IPS-18a (cell line): Measurements from ENCODE around the gene PPP2R5C.
A peak's percentile ranks its signal among the peaks of the same experiment; 100 is the strongest.
"Not testable (repeated sequence)": the region's sequence is repeated elsewhere in the genome, so short reads cannot be mapped to it uniquely, and the experiment has no call there.

Experiments used
- H3K27ac ChIP-seq: one replicate; pipeline ENCODE4 v1.5.1; 2013; ENCODE audit warnings: low read length
- H3K27me3 ChIP-seq: one replicate; pipeline ENCODE4 v1.6.1; 2013; ENCODE audit warnings: mild to moderate bottlenecking, low read length; ENCODE audit not compliant: control insufficient read depth, insufficient read depth
- H3K36me3 ChIP-seq: one replicate; pipeline ENCODE4 v1.6.1; 2013; ENCODE audit warnings: low read depth, low read length; ENCODE audit not compliant: control insufficient read depth
- H3K4me1 ChIP-seq: one replicate; pipeline ENCODE4 v1.6.1; 2013; ENCODE audit warnings: low read depth, low read length; ENCODE audit not compliant: control insufficient read depth
- H3K4me3 ChIP-seq: one replicate; pipeline ENCODE4 v1.5.1; 2013; ENCODE audit warnings: low read length
- H3K9ac ChIP-seq: one replicate; pipeline ENCODE4 v1.6.1; 2013; ENCODE audit warnings: mild to moderate bottlenecking, low read length, moderate library complexity
- H3K9me3 ChIP-seq: one replicate; pipeline ENCODE4 v1.6.1; 2013; ENCODE audit warnings: low read depth, low read length; ENCODE audit not compliant: control insufficient read depth

The PPP2R5C gene

GRCh38 chr14:101966742-101967141, 205.2 kb downstream of the PPP2R5C start:
- Histone ChIP-seq H3K9ac (peak overlapping the region; percentile 86), H3K9me3 (no peaks in the 10 kb centered on the region), H3K4me1 (peaks cover 14% of the 10 kb centered on the region), H3K4me3 (peak overlapping the region; percentile 57), H3K36me3 (peaks cover 9% of the 10 kb centered on the region), H3K27me3 (peaks cover 22% of the 10 kb centered on the region), H3K27ac (no peak overlapping the region)

- Histone ChIP-seq H3K4me1 (peaks cover 14% of the 10 kb centered on the region), H3K4me3 (no peak overlapping the region), H3K27ac (no peak overlapping the region), H3K27me3 (peaks cover 7% of the 10 kb centered on the region), H3K9ac (no peak overlapping the region), H3K9me3 (no peaks in the 10 kb centered on the region), H3K36me3 (peaks cover 9% of the 10 kb centered on the region)
These were observed 206.7 kb downstream of the PPP2R5C start for GRCh38 chr14:101968186-101968585.

DNA sequence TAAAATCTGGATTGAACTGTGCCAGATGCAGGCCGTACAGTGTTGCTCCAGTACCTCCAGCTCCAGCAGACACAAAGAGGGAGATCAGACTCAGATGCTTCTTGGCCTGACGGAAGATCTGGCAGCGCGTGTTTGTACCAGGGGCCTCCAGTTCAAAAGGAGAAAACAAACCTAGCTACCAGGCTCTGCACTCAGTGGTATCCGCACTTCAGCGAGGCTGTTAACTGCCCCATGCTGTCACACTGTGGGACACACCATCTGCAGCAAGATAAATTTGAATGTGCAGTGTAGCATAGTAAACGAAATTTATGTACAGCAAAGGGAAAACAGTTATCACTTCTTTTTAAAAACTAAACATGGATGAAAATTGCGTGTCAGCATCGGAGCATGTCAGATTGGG, 208.0 kb downstream of the PPP2R5C start:
- H3K36me3 ChIP-seq = peaks cover 9% of the 10 kb centered on the region
- peaks cover 14% of the 10 kb centered on the region for H3K4me1 ChIP-seq
- H3K9me3 ChIP-seq = no peaks in the 10 kb centered on the region
- H3K4me3 ChIP-seq = no peak overlapping the region
- H3K27ac ChIP-seq = no peak overlapping the region
- no peak overlapping the region for H3K9ac ChIP-seq
- no peaks in the 10 kb centered on the region for H3K27me3 ChIP-seq

- Histone ChIP-seq H3K9ac (no peak overlapping the region), H3K27ac (no peak overlapping the region)
These were observed 209.4 kb downstream of the PPP2R5C start for GRCh38 chr14:101970830-101971400.

GRCh38 chr14:101971458-101971857, 209.9 kb downstream of the PPP2R5C start:
- not testable (repeated sequence) for H3K9ac ChIP-seq

More at GRCh38 chr14:101970830-101971400, 209.4 kb downstream of the PPP2R5C start:
- Histone ChIP-seq H3K4me1 (peaks cover 11% of the 10 kb centered on the region), H3K9me3 (no peaks in the 10 kb centered on the region), H3K4me3 (no peak overlapping the region), H3K27me3 (no peaks in the 10 kb centered on the region), H3K36me3 (peaks cover 9% of the 10 kb centered on the region)

DNA sequence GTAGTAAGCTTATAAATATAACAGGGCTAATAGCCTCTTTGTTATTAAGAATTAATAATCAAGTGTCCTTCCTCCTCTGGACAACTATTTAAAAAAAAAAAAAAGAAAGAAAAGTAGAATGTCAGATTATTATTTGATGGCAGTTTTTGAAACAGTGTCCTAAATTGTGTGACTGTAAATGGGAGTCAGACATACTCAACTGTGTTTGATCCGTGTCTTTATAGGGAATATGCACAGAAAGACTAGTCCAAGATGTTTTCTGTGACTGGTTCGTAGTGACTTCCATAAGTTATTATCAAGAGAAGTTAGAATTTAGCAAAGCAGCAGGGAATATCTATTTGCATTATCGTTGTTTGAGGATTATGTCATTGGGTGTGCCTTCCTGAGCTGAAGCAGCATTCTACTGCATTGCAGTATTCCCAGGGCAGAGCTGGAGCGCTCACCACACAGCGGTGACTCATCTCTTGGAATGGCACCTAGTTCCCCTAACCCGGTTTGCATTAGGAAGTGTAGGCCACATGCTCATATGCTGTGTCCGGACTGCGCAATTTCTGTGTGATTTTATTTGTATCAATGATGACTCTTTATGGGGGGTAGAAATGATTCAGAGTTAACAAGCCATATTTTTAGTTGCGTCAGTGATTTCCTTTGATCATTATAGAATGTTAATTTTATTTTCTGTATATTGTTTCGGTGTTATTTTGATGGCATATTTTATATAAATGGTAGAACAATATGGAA, 210.8 kb downstream of the PPP2R5C start:
- H3K4me1 ChIP-seq = no peaks in the 10 kb centered on the region
- H3K9me3 ChIP-seq = no peaks in the 10 kb centered on the region
- H3K27ac ChIP-seq = no peak overlapping the region
- H3K9ac ChIP-seq = no peak overlapping the region
- H3K4me3 ChIP-seq = no peak overlapping the region
- H3K27me3 ChIP-seq = no peaks in the 10 kb centered on the region
- H3K36me3 ChIP-seq = peaks cover 20% of the 10 kb centered on the region

More at GRCh38 chr14:101971458-101971857, 209.9 kb downstream of the PPP2R5C start:
- H3K4me1 ChIP-seq, H3K27me3 ChIP-seq, H3K27ac ChIP-seq, H3K9me3 ChIP-seq, H3K4me3 ChIP-seq: not testable (repeated sequence)
- peaks cover 12% of the 10 kb centered on the region for H3K36me3 ChIP-seq

DNA sequence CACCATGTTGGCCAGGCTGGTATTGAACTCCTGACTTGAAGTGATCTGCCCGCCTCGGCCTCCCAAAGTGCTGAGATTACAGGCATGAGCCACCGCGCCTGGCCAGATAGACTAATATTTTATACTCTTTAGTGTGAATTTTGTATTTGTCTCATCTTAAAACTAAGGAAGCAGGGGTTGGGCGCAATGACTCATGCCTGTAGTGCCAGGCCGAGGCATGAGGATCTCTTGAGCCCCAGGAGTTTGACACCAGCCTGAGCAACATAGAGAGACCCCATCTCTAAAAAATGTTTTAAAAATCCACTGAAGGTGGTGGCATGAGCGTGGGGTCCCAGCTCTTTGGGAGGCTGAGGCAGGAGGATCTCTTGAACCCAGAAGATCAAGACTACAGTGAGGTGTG, 211.8 kb downstream of the PPP2R5C start:
- no peak overlapping the region for H3K9ac ChIP-seq
- H3K27ac ChIP-seq = no peak overlapping the region
- H3K36me3 ChIP-seq = peaks cover 27% of the 10 kb centered on the region

DNA sequence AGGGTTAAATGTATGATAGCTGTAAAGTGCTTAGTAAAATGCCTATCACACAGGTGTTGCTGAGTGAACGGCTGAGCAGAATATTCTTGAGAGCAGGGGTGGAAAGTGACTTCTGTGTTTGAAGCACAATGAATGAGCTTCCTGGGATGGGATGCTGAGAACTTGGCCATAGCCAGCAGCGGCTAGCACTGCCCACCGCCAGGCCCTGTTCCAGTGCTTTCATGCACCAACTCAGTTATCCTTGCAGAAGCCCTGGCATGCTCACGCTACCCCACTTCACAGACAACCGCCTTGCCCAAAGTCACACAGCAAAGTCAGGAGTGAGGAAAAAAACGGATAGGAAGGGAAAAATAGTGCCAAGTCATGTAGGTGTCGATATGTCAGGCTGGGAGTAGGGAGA, 213.7 kb downstream of the PPP2R5C start:
- H3K9me3 ChIP-seq = no peaks in the 10 kb centered on the region
- H3K27ac ChIP-seq = no peak overlapping the region
- peaks cover 37% of the 10 kb centered on the region for H3K36me3 ChIP-seq
- H3K27me3 ChIP-seq = no peaks in the 10 kb centered on the region
- H3K9ac ChIP-seq = no peak overlapping the region
- no peak overlapping the region for H3K4me3 ChIP-seq
- H3K4me1 ChIP-seq = no peaks in the 10 kb centered on the region

More for the DNA sequence above, 211.8 kb downstream of the PPP2R5C start:
- Histone ChIP-seq H3K9me3 (no peaks in the 10 kb centered on the region), H3K27me3 (no peaks in the 10 kb centered on the region), H3K4me1 (no peaks in the 10 kb centered on the region), H3K4me3 (no peak overlapping the region)
